Activated naive CD4-positive, alpha-beta T cell (primary cell): ENCODE results near the gene GCNA.
"Not testable (repeated sequence)": the region's sequence is repeated elsewhere in the genome, so short reads cannot be mapped to it uniquely, and the experiment has no call there.

Experiments used
- DNase-seq, 4 experiments: peaks; one replicate each; lab custom pipeline; 2025; lab: John Stamatoyannopoulos, UW

The GCNA gene

DNA sequence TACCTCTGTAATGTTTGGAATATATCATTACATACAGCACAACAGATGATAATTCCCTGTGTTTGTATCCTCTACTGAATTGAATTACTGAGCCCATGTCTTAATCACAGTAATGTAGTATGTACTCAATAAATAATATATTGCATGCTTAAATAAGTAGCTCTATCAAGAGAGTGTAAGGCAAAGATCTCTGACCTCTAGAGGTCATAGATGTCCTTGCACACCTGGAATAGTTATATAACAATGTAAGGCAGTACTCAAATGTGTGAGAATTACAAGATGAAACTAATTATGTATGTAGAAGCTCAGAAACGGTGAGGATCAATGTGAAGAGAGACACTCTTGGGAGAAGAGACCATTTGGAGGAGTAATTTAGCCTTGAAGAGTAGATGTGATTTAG is 14.3 kb upstream of the GCNA start:
- DNase-seq = no peak

DNA sequence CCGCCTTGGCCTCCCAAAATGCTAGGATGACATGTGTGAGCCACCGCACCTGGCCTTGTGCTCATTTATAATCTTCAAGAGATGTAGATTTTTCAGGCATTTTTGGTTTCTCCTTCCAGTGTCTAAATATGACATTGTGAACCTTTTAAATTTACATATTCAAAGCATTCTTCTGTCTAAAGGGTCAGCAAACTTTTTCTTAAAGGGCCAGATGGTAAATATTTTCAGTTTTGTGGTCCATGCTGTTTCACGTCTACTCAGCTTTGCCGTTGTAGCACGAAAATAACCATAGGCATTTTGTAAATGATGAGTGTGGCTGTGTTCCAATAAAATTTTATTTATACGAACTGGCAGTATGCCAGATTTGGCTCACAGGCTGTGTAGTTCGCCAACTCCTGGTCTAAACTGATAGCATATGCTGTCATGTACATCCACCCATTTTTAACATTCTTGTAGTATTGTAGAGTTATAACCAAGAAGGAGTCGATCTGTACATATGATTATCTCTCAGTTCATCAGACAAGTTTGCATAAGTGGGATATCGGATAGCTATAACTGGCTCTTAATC is 12.7 kb upstream of the GCNA start:
- no peak for DNase-seq

DNA sequence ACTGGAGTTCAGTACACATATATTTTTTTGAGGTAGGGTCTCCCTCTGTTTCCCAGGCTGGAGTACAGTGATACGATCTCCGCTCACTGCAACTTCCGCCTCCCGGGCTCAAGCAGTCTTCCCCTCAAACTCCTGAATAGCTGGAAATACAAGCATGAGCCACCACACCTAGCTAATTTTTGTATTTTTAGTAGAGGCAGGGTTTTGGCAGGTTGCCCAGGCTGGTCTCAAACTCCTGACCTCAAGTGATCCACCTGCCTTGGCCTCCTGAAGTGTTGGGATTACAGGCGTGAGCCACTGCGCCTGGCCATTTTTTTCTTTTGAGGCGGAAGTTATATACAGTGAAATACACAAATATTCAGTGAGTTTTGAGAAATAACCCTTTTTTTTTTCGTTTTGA is 6.8 kb upstream of the GCNA start:
- DNase-seq = not testable (repeated sequence)

DNA sequence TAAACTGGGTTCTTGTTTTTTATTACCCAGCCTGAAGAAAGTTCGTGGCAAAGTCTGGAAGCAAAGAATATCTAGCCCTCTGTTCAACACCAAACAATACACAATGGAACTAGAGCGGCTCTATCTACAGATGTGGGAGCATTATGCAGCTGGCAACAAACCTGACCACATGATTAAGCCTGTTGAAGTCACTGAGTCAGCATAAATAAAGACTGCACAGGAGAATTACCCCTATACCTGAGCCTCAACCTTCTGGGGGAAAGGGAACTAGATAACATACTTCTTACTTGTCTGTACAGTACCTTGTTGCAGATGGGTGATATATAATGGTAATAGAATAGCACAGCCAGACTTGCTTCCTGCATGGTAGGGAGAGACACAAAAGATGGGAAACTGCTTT is 4.6 kb upstream of the GCNA start:
- DNase-seq = no peak

DNA sequence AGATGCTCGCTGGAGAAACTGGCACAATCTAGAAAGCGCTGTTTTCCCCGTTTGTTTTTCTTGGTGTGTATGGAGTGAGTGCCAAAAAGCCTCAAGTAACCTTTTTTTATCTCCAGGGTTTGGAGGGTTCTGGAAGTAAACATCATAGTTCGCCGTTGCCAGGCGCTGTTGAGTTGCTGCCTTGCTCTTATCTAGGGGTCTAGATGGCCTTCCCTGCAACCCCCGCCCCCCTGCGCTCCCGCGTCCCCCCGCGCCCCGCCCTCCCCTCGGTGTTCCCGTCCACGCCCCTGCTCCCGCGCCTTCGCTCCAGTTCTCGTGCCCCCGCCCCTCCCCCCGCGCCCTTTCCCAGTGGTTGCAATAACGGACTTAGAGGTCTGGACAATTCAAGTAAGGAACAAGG is 555 bp upstream of the GCNA start:
- DNase-seq = no peak

DNA sequence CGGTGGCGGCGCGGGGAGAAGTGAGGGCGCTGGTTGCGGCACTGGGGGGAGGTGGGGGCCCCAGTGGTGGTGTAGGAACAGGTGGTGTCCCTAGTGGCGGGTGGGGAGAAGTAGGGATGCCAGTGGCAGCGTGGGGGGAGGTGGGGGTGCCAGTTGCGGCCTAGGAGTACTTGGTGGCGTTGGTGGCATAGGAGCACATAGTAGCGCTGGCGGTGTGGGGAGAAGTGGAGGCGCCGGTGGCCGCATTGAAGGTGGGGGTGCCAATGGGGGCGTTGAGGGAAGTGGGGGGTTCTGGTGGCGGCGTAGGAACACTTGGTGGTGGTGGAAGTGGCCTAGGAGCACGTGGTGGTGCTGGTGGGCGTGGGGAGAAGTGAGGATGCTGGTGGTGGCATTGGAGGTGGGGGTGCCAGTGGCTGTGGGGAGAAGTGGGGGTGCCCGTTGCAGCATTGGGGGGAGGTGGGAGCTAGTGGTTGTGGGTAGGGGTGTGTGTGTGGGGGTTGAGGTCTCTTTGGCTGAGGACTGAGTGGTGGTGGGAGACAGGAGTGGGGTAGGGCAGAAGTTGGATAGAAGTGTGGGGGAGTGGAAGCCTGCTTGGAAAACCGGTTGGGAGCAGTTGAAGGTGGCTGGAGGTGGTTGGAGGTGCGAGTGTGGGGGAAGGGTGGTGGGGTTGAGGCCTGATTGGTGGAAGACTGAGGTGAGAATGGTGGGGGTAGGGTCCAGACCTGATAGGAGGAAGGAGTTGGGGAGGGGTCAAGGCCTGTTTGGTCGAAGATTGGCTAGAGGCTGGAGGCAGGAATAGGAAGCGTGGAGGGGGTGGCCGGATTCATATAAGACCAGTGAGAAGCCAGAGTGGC is 1.1 kb downstream of the GCNA start:
- DNase-seq = no peak

DNA sequence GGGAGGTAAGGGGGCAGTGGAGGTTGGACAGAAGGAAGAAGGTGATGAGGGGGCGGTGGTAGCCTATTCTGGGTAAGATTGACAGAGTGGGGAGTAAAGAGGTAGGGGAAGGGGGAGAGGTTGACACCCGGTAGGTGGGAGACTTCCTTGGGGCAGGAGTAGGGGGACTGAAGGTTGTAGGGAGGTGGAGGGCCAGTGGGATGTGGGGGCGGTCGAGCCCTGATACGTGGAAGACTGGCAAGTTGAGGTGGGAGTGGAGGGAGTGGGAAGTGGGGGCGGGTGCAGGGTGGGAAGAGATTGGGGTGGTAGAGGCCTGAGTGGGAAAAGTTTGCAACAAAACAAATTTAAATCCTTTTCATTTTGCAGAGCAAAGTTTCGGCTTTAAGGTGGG is 1.7 kb downstream of the GCNA start:
- DNase-seq = no peak

DNA sequence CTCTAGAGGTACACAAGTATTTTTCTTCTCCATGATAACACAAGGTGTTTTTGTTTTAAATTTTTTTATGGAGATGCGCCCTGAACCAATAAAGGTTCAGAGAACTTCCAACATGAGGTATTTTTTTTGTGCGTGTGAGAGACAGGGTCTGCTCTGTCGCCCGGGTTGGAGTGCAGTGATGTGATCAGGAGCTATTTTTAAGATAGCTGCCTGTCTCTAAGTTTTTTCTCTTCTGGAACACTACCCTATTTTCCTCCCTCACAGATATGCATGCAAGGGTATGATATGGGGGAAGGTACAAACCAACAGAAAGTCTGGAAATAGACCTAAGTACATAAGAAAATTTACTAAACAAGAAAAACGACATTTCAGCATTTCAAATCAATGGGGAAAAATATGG is 3.0 kb downstream of the GCNA start:
- DNase-seq = no peak

DNA sequence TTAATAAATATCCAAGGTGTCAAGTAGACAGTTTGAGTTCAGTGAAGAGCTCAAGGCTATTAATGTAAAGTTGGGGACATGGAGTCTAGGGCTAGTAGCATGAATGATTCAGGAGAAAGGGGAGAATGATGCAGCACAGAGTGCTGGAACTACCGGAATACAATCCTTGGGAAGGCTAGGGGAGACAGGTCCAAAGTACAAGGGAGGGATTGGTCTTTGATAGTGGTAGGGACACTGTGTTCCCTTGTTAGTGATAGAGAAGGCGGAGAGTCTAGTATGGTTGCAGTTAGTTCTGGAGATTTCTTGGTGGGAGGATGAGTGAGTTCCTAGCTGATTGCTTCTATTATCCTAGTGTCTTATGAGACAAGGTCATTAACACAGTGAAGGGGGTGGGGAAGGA is 8.7 kb downstream of the GCNA start:
- DNase-seq = no peak

DNA sequence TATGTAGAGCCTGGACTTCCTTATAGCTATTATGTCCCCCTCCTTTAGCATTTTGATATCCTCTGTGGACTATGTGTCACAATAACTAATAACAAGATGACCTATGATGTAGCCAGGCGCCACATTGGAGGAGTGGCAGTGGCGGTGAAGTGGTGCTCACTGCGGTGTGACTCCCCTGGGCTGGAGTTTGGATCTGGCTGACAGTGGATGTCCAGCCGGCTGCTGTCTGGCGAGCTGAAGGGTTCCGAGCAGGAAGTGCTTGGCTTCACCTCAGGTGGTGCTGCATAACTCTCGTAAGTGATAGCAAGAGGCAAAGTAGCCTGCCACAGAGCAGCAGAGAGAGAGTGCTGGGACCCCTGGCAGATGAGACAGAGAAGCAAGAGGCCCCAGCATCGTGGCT is 15.0 kb downstream of the GCNA start:
- DNase-seq = not testable (repeated sequence)

DNA sequence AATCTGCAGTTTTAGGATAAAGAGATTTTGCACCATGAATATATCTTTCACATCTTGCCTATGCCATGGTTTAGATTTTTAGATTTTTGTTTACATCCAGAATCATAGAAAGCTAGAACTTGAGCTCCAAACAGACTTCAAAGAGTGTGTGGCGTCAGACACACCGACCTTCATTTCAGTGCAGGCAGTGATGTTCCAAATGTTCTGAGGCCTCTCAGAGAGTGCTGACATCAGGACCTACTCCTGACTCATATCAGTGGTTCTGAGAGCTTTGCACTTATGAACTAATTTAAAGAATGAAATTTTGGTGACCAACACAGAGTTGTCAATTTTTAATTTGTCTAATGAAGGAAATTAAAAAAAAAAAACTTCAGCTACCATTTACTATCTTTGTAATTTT is 21.7 kb downstream of the GCNA start:
- DNase-seq = no peak

DNA sequence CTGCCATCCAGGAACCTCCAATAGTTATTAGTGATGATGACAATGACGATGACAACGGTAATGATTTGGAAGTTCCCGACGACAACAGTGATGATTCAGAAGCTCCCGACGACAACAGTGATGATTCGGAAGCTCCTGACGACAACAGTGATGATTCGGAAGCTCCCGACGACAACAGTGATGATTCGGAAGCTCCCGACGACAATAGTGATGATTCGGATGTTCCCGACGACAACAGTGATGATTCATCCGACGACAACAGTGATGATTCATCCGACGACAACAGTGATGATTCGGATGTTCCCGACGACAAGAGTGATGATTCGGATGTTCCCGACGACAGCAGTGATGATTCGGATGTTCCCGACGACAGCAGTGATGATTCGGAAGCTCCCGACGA is 25.4 kb downstream of the GCNA start:
- DNase-seq = no peak

DNA sequence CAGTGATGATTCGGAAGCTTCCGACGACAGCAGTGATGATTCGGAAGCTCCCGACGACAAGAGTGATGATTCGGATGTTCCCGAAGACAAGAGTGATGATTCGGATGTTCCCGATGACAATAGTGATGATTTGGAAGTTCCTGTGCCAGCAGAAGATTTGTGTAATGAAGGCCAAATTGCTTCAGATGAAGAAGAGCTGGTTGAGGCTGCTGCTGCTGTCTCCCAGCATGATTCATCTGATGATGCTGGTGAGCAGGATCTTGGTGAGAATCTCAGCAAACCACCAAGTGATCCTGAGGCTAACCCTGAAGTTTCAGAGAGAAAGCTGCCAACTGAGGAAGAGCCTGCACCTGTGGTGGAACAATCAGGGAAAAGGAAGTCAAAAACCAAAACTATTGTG is 25.9 kb downstream of the GCNA start:
- no peak for DNase-seq

DNA sequence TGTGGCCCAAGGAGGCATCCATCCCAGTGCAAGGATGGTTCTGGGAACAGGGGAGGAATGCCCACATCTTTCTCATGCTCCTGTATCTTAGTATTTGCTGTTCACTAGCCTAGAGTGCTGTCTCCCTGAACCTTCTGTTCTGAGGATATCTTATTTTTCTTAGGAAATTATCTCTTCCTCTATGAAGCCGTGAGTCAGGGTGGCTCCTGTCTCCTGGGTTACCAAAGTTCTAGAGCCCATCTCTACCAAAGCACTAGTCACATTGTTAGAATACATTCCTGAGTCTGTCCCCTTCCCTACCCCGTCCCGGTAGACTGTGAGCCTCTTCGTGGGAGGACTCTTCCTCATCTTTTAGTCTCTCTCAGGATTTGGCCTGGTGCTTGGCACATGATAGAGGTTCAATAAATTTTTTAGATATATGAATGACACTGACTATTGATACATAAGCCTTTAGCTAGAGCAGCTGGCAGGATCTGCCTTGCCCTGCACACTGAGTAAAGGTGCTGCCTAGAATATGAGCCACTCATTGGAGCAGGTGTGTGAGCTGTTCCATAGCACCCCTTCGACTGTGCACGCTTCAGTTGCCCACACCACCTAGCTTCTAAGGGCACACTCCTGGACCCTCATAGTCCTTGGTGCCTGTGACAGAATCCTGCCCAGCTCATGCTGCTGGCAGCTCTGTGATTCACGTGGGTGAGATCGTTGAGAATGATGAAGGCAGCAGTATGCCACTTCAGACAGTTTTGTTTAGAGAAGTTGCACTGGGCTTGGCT is 26.7 kb downstream of the GCNA start:
- no peak for DNase-seq

DNA sequence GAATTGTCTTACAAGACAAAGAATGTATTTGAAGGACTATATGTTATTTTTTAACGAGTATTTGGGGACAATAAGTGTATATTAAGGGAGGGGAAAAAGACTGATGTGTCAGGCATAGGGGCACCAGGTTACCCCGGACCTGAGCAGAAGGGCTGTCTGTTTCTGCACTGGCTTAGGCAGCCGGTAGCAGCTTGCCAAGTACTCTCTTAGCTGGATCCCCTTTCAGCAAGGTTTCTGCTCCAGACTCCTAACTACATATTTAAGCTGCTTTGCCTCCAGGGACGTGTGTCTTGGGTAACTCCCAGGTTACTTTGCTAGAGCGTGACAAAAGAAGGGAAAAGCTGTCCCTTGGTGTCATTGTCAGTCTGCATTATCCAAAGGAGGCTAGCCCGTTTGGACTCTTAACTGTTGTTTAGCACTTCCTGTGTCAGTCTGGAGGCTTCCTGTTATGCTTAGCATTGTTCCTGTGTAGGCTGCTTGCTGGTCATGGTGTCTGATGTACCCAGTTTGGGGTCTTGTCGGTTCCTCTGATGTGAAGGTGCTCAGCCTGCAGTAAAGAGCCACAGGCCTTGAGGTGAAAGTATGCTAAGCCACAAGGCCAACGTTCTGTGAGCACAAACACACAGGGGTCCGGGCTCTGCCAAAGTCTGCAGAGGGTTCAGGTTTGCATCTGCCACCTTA is 28.4 kb downstream of the GCNA start:
- no peak for DNase-seq

DNA sequence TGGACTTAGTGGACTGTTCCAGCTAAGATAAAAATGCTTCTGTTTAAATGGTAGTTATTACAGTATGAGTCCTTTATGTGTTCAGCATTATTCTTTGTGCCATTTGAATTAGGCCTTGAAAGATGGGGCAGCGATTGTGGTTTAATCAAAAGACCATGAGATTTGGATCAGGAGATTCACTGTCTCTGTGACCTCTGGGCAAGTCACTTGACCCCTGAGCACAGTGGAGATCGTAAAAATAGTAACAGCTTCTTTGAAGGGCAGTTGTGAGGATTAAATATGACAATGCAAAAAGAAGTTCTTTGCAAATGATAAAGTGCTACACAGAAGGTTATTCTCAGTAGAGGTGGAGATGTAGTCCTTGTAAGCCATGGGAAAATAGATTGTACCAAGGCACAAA is 29.3 kb downstream of the GCNA start:
- DNase-seq = no peak

DNA sequence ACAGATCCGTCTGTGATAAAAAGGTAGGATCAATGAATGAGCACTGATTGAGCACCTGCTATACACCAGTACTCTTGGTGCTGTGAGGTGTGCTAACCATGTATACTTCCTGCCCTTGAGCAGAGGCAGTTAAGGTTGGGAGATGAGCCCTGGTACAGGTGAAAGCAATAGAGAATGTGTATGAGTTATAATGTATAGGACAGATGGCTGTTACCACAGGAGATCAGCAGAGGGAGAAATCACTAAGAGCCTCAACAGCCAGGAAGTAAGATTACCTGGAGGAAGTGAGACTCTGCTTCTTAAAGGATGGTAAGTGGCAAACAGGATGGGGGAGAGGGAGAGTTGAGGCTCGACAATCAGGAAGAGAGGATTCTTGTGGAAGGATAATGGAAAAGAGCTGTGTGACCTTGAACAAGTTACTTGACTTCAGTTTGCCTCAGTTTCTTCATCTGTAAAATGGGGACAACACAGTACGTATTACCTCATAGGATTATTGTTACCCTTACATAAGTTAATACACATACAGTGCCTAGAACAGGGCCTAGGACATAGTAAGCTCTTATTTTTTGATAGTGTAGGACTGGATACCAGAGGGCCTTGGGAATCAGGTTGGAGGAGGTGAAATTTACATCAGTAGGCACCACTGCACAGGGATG is 31.0 kb downstream of the GCNA start:
- DNase-seq = no peak

DNA sequence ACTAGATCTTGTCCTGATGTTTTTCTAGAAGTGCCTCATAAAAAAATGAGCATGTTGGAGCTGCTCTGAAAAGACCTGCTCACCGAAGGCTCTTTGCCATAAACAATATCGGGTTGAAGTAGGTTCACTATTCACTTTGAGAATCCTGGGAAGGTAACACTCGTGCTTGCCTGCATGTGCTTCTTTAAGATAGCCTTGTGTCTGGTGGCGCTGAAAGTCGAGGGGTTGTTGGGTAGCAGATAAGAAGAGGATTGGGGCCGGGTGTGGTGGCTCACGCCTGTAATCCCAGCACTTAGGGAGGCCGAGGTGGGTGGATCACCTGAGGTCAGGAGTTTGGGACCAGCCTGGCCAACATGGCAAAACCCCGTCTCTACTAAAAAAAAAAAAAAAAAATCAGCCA is 33.5 kb downstream of the GCNA start:
- not testable (repeated sequence) for DNase-seq

DNA sequence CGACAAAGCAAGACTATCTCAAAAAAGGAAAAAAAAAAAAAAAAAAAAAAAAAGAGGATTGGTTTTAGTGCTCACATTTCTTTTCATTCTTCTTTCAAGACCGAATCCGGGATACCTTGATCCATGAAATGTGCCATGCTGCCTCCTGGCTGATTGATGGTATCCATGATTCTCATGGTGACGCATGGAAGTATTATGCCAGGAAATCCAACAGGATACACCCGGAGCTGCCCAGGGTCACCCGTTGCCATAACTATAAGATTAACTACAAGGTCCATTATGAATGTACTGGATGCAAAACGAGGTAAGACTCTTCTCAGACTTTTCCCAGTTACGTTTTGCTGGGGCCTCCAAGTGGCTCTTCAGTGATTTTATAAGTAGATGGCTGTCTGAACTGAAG is 34.0 kb downstream of the GCNA start:
- no peak for DNase-seq

DNA sequence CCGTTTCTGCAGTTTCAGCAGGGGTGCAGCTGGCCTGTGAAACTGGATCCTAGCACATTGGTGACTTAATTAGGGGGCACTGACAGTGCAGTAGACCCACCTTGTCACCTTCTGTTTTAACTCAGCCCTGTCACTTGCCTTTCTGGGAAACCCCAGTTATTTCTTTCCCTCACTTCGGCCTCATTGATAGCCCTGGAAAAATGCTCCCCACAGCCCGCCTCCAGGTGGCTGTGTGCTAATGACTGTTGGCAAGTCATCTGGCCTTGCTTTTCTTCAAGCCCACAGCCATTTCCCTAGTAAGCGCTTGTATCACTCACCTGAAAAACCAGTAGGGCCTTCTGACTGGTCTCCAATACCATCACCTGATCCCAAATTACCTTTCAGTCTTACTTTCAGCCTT is 36.8 kb downstream of the GCNA start:
- DNase-seq = no peak

DNA sequence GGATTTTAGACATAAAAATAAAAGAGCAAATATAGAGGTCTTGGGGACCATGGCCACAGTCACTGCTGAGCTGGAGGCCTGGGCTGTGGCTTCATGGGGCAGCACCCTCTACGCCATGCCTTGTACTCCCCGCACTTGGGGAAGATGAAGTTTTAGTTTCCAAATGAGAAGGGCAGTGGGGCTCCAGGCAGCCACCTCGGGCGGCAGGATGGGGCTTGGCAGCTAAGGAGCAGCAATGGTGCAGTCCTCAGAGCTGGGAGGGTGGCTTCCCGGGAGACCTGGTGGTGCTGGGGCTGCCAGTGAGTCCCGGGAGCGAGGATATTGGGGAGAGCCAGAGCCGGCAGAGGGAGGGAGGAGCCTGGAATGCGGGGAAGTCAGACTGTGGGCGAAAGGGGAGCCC is 37.7 kb downstream of the GCNA start:
- no peak for DNase-seq
